ENCODE data around the gene CCDC50. TPM values are rescaled to one million over a fixed set of nuclear protein-coding genes. Genes with fewer than 3 reads are reported as not detected.

CCDC50 gene
- total and polyA plus RNA-seq, 7 donors: 15.4 to 41.5 (median 27.6) TPM

DNA sequence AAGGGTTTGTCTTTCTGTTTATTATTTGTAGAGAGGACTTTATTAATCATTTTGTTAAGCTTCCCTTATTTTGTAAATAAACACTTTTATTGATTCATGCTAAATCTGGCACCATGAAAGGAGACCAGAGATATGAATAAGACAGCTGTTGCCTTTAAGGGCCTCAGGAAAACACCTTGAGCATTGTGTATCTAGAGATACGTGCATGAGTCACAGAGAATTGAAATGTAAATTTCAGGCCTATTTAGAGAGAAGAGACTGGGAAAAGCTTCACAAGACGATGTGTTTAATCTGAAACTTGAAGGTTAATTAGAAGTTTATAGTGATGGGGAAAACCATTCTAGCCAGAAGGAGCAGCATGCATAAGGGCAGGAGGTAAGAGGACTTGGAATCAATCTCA lies 29.7 kb downstream of the CCDC50 start:
- H3K36me3 ChIP-seq (ENCODE audit: insufficient read depth in 1 of 2, low read depth in 1 of 2): peaks cover 12 to 61% of the 10 kb centered on the region in 2 donors

DNA sequence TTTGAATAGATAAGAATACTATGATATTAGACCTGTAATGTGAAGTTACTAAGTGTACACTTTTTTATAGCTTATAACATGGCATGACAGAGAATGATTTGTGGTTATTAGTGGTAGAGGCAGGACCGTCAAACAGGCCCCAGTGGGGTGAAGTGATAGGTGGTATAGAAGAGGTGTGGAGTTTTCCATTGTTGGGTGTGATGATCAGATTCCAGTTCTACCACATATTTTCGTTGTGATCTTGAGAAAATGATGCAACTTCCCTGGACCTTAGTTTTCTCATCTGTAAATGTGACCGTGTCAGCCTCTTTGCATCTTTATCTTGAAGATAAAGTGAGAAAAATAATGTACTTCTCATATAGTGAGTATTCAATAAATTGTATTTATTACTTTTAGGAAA lies 31.4 kb downstream of the CCDC50 start:
- ATAC-seq (no peak), DNase-seq (no peak)
- Histone ChIP-seq H3K36me3 (ENCODE audit: insufficient read depth in 1 of 2, low read depth in 1 of 2) (peaks cover 12 to 78% of the 10 kb centered on the region in 2 donors), H3K9me3 (no peaks in the 10 kb centered on the region), H3K27ac (no peak overlapping the region), H3K4me3 (no peak overlapping the region), H3K27me3 (ENCODE audit: insufficient read depth in 3 of 3, low read length in 2 of 3) (no peaks in the 10 kb centered on the region), H3K4me1 (peaks cover 20% of the 10 kb centered on the region)
- TF ChIP-seq, protein P1, sequence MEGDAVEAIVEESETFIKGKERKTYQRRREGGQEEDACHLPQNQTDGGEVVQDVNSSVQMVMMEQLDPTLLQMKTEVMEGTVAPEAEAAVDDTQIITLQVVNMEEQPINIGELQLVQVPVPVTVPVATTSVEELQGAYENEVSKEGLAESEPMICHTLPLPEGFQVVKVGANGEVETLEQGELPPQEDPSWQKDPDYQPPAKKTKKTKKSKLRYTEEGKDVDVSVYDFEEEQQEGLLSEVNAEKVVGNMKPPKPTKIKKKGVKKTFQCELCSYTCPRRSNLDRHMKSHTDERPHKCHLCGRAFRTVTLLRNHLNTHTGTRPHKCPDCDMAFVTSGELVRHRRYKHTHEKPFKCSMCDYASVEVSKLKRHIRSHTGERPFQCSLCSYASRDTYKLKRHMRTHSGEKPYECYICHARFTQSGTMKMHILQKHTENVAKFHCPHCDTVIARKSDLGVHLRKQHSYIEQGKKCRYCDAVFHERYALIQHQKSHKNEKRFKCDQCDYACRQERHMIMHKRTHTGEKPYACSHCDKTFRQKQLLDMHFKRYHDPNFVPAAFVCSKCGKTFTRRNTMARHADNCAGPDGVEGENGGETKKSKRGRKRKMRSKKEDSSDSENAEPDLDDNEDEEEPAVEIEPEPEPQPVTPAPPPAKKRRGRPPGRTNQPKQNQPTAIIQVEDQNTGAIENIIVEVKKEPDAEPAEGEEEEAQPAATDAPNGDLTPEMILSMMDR (IDR thresholded peaks at IDR 0.05): no peak
- intact Hi-C loops (cut with DNase I): no loop called here
- 88 to 95% (median 92%) methylated on average over 3 of the region's 3 CpGs for WGBS, 3 donors

More for the DNA sequence above, 29.7 kb downstream of the CCDC50 start:
- no peaks in the 10 kb centered on the region for H3K27me3 ChIP-seq (ENCODE audit: insufficient read depth in 3 of 3, low read length in 2 of 3)
- H3K9me3 ChIP-seq: no peaks in the 10 kb centered on the region
- H3K4me1 ChIP-seq: peaks cover 31% of the 10 kb centered on the region
- WGBS, 3 donors: 78 to 89% (median 83%) methylated on average over 2 of the region's 2 CpGs
- no peak for DNase-seq
- H3K27ac ChIP-seq: no peak overlapping the region
- intact Hi-C loops (cut with DNase I): no loop called here
- TF ChIP-seq, protein P1 (IDR thresholded peaks at IDR 0.05): no peak
- no peak for ATAC-seq
- H3K4me3 ChIP-seq: no peak overlapping the region

DNA sequence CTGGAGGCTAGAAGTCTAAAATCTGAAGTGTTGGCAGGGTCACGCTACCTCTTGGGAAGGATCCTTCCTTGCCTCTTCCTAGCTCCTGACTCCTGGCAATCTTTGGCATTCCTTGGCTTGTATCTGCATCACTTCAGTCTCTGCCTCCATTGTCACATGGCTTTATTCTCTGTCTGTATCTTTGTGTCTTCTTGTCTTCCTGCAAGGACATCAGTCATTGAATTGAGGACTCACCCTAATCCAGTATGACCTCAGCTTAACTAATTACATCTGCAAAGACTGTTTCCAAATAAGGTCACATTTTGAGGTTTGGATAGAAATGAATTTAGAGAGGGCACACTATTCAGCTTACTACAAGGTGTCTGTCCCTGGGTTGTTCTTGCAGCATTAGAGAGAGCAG lies 32.3 kb downstream of the CCDC50 start:
- ATAC-seq (no peak), DNase-seq (no peak)
- WGBS, 3 donors: 91 to 96% (median 95%) methylated on average over 1 of the region's 1 CpG
- intact Hi-C loops (cut with DNase I): no loop called here
- Histone ChIP-seq H3K27ac (no peak overlapping the region), H3K36me3 (ENCODE audit: insufficient read depth in 1 of 2, low read depth in 1 of 2) (peaks cover 12 to 86% of the 10 kb centered on the region in 2 donors), H3K4me3 (no peak overlapping the region), H3K9me3 (no peaks in the 10 kb centered on the region), H3K4me1 (peaks cover 13% of the 10 kb centered on the region), H3K27me3 (ENCODE audit: insufficient read depth in 3 of 3, low read length in 2 of 3) (no peaks in the 10 kb centered on the region)
- TF ChIP-seq, protein P1 (IDR thresholded peaks at IDR 0.05): no peak

DNA sequence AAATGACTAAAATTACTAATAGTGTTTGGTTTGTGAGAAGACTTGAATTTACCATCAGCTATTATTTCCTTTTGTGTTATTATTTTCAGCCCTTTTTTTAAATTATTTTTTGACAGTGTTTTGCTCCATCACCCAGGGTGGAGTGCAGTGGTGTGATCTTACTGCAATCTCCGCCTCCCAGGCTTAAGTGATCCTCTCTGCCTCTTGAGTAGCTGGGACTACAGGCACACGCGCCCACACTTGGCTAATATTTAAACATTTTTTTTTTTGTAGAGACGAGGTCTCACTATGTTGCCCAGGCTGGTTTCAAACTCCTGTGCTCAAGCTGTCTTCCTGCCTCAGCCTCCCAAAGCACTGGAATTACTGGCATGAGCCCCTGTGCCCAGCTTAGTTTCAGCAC lies 32.8 kb downstream of the CCDC50 start:
- TF ChIP-seq, protein P1 (IDR thresholded peaks at IDR 0.05): no peak
- Histone ChIP-seq H3K27ac (no peak overlapping the region), H3K27me3 (ENCODE audit: insufficient read depth in 3 of 3, low read length in 2 of 3) (no peaks in the 10 kb centered on the region), H3K36me3 (ENCODE audit: insufficient read depth in 1 of 2, low read depth in 1 of 2) (peaks cover 12 to 92% of the 10 kb centered on the region in 2 donors), H3K4me1 (peaks cover 7% of the 10 kb centered on the region), H3K9me3 (no peaks in the 10 kb centered on the region), H3K4me3 (no peak overlapping the region)
- intact Hi-C loops (cut with DNase I): no loop called here
- 76 to 90% (median 83%) methylated on average over 4 of the region's 4 CpGs for WGBS, 3 donors
- no peak for ATAC-seq
- no peak for DNase-seq

DNA sequence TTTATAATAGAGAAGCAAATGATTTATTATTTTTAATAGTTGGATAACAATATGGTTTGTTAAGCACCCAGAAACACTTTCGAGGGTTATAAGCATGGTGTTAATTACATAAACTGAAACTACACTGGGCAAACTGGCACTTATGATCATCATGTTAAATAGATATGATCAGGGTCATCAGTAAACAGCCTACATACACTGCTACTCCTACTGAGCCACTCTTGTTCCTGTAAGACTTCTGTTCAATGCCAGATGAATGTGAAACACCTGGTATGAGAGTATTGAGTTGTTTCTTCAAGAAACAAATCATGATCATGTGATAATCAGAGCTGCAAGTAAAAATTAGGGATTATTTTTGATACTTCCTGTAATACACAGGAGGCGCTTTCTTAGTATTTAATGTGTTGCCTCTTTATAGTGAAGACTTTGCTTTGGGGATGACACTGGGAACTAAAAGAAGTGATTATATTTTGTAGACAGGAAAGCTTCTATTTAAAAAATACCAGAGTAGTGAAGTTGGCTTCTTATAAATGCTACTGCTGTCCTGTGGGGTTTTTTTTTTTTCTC lies 33.4 kb downstream of the CCDC50 start:
- no peak for ATAC-seq
- H3K4me1 ChIP-seq: peaks cover 4% of the 10 kb centered on the region
- H3K36me3 ChIP-seq (ENCODE audit: insufficient read depth in 1 of 2, low read depth in 1 of 2): peaks cover 12 to 91% of the 10 kb centered on the region in 2 donors
- no peaks in the 10 kb centered on the region for H3K9me3 ChIP-seq
- H3K27me3 ChIP-seq (ENCODE audit: insufficient read depth in 3 of 3, low read length in 2 of 3): no peaks in the 10 kb centered on the region
- no peak overlapping the region for H3K27ac ChIP-seq
- WGBS, 3 donors: 85 to 98% (median 87%) methylated on average over 2 of the region's 2 CpGs
- TF ChIP-seq, protein P1 (IDR thresholded peaks at IDR 0.05): no peak
- no peak for DNase-seq
- intact Hi-C loops (cut with DNase I): no loop called here
- H3K4me3 ChIP-seq: no peak overlapping the region

Data from psoas muscle (tissue), 8 donors.